ENCODE measurements around the gene PRKCA. TPM values are rescaled to one million over a fixed set of nuclear protein-coding genes. Genes with fewer than 3 reads are reported as not detected.

PRKCA gene
- total and polyA plus RNA-seq, 2 of the 13 experiments (the other 11 are each of a cell fraction or from before 2014, with no cell fraction given): 18.5 to 21.5 TPM

- TF ChIP-seq, protein P1, sequence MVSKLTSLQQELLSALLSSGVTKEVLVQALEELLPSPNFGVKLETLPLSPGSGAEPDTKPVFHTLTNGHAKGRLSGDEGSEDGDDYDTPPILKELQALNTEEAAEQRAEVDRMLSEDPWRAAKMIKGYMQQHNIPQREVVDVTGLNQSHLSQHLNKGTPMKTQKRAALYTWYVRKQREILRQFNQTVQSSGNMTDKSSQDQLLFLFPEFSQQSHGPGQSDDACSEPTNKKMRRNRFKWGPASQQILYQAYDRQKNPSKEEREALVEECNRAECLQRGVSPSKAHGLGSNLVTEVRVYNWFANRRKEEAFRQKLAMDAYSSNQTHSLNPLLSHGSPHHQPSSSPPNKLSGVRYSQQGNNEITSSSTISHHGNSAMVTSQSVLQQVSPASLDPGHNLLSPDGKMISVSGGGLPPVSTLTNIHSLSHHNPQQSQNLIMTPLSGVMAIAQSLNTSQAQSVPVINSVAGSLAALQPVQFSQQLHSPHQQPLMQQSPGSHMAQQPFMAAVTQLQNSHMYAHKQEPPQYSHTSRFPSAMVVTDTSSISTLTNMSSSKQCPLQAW (CRISPR knock-in tag; IDR thresholded peaks at IDR 0.05): peak; percentile 99
- 0 out of 2 replicates have a peak, but pooled peaks have one; percentile 34 for TF ChIP-seq ARNTL (CRISPR knock-in tag; IDR thresholded peaks at IDR 0.05)
- TF ChIP-seq ZNF567 (CRISPR knock-in tag; IDR thresholded peaks at IDR 0.05; ENCODE audit: borderline replicate concordance): 0 out of 2 replicates have a peak, but pooled peaks have one; percentile 27
- peak; percentile 63 for TF ChIP-seq KMT2B (CRISPR knock-in tag; IDR thresholded peaks at IDR 0.05)
- TF ChIP-seq CBX2 (IDR thresholded peaks at IDR 0.05; ENCODE audit: low read depth, low read length): no peak
- no peak for TF ChIP-seq CBX2 (CRISPR knock-in tag; IDR thresholded peaks at IDR 0.05; ENCODE audit: low read depth)
- TF ChIP-seq ZEB1 (IDR thresholded peaks at IDR 0.05; ENCODE audit: insufficient replicate concordance, low read depth): peak; percentile 70
- TF ChIP-seq ZNF644 (CRISPR knock-in tag; IDR thresholded peaks at IDR 0.05; ENCODE audit: low read depth): peak; percentile 66
- peak; percentile 100 for TF ChIP-seq CHD4 (IDR thresholded peaks at IDR 0.05; ENCODE audit: borderline replicate concordance, low read length)
- TF ChIP-seq ZBTB25 (CRISPR knock-in tag; IDR thresholded peaks at IDR 0.05): peak; percentile 78; the same call in 1 of the 2 replicates
- 0 out of 2 replicates have a peak, but pooled peaks have one; percentile 77 for TF ChIP-seq ZNF775 (CRISPR knock-in tag; IDR thresholded peaks at IDR 0.05; ENCODE audit: borderline replicate concordance)
- TF ChIP-seq NFYC (CRISPR knock-in tag; IDR thresholded peaks at IDR 0.05): peak; percentile 29; the same call in 1 of the 2 replicates
- peak; percentile 92 for TF ChIP-seq NFKBIZ (CRISPR knock-in tag; IDR thresholded peaks at IDR 0.05)
- peak; percentile 67 for TF ChIP-seq ZKSCAN1 (IDR thresholded peaks at IDR 0.05; ENCODE audit: low read length)
- TF ChIP-seq ZNF232 (CRISPR knock-in tag; IDR thresholded peaks at IDR 0.05; ENCODE audit: borderline replicate concordance): peak; percentile 63; the same call in 1 of the 2 replicates
- TF ChIP-seq ETV5 (CRISPR knock-in tag; IDR thresholded peaks at IDR 0.05; ENCODE audit: borderline replicate concordance): peak; percentile 73; the same call in 1 of the 2 replicates
- peak; percentile 77; the same call in 1 of the 2 replicates for TF ChIP-seq GATA4 (IDR thresholded peaks at IDR 0.05; ENCODE audit: borderline replicate concordance, low read depth)
- no peak for TF ChIP-seq FOXP1 (IDR thresholded peaks at IDR 0.05)
- TF ChIP-seq FOXP1 (CRISPR knock-in tag; IDR thresholded peaks at IDR 0.05): peak; percentile 85
- TF ChIP-seq TCF7 (IDR thresholded peaks at IDR 0.05; ENCODE audit: low read depth): peak; percentile 99
- TF ChIP-seq ATRX (CRISPR knock-in tag; IDR thresholded peaks at IDR 0.05; ENCODE audit: borderline replicate concordance): no peak
- TF ChIP-seq, protein P2, sequence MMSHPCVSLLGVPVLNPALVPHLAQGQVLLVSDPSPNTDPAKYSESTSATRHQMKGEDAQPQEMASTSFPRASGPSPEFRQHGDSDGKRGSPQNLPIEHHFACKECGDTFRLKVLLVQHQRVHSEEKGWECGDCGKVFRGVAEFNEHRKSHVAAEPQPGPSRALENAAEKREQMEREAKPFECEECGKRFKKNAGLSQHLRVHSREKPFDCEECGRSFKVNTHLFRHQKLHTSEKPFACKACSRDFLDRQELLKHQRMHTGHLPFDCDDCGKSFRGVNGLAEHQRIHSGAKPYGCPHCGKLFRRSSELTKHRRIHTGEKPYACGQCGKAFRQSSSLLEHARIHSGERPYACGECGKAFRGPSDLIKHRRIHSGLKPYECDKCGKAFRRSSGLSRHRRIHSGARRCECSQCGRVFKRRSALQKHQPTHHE (CRISPR knock-in tag; IDR thresholded peaks at IDR 0.05; ENCODE audit: borderline replicate concordance): no peak
These were observed 113.2 kb downstream of the PRKCA start (continued) for GRCh38 chr17:66415366-66416206.

All from HepG2 (cell line).